HG03280 (cell line): ENCODE measurements around the gene VSIR.

Experiments used
- ATAC-seq: cut with Tn5 transposase; IDR thresholded peaks from one replicate; pipeline ENCODE4 v1.9.1; 2021; ENCODE audit warnings: mild to moderate bottlenecking, moderate library complexity; ENCODE audit not compliant: unreplicated experiment

VSIR gene

GRCh38 chr10:71749396-71749795 is 23.9 kb downstream of the VSIR start:
- no peak for ATAC-seq

- no peak for ATAC-seq
These were observed 24.6 kb downstream of the VSIR start for GRCh38 chr10:71748671-71749191.

- no peak for ATAC-seq
These were observed 25.5 kb downstream of the VSIR start for GRCh38 chr10:71747551-71748523.

GRCh38 chr10:71747039-71747531 is 26.2 kb downstream of the VSIR start:
- ATAC-seq: no peak

GRCh38 chr10:71746344-71747037 is 26.8 kb downstream of the VSIR start:
- no peak for ATAC-seq

- no peak for ATAC-seq
These were observed 27.6 kb downstream of the VSIR start for GRCh38 chr10:71745664-71746250.

- no peak for ATAC-seq
These were observed 28.2 kb downstream of the VSIR start for GRCh38 chr10:71744897-71745663.

- no peak for ATAC-seq
These were observed 29.5 kb downstream of the VSIR start for GRCh38 chr10:71743866-71744265.

GRCh38 chr10:71743089-71743838 is 30.1 kb downstream of the VSIR start:
- ATAC-seq: no peak

GRCh38 chr10:71742301-71743088 is 30.8 kb downstream of the VSIR start:
- ATAC-seq: no peak

- no peak for ATAC-seq
These were observed 31.6 kb downstream of the VSIR start for GRCh38 chr10:71741671-71742070.

GRCh38 chr10:71741029-71741428 is 32.3 kb downstream of the VSIR start:
- ATAC-seq: no peak

GRCh38 chr10:71740069-71740653 is 33.2 kb downstream of the VSIR start:
- ATAC-seq: no peak

GRCh38 chr10:71739358-71739900 is 33.9 kb downstream of the VSIR start:
- ATAC-seq: no peak

- no peak for ATAC-seq
These were observed 35.5 kb downstream of the VSIR start for GRCh38 chr10:71737834-71738197.

- ATAC-seq: no peak
These were observed 36.1 kb downstream of the VSIR start for GRCh38 chr10:71737001-71737833.

- ATAC-seq: no peak
These were observed 36.8 kb downstream of the VSIR start for GRCh38 chr10:71736570-71736952.
